CD8-positive, alpha-beta memory T cell (primary cell): Measurements from ENCODE around the gene RAI2. TPM values are rescaled to one million over a fixed set of nuclear protein-coding genes. Genes with fewer than 3 reads are reported as not detected.

Experiments
- CTCF ChIA-PET: fragments of 350-600 bp; sonication (Branson Sonifier 250); formaldehyde crosslinking; loops from one replicate; lab custom pipeline; 2021; ENCODE audit warnings: antibody characterized with exemption; lab: Charles Lee
- POLR2A ChIA-PET: fragments of 350-600 bp; sonication (Branson Sonifier 250); formaldehyde crosslinking; loops from one replicate; lab custom pipeline; 2021; ENCODE audit warnings: antibody characterized with exemption; lab: Charles Lee
- DNase-seq, 5 donors: peaks; one replicate each; pipeline versions ENCODE4 v3.0.0 to v3.0.0-alpha.2; 2020 to 2022; ENCODE audit warnings: mixed read lengths in 1 of 5
- H3K27ac ChIP-seq: one replicate; pipeline ENCODE4 v1.7.0; 2013; ENCODE audit warnings: low read depth, mild to moderate bottlenecking, low read length, moderate library complexity
- H3K27me3 ChIP-seq: 2 replicates; pipeline ENCODE4 v1.7.0; 2013; ENCODE audit warnings: low read length, mild to moderate bottlenecking; ENCODE audit not compliant: insufficient read depth, poor library complexity, severe bottlenecking
- H3K36me3 ChIP-seq: 2 replicates; pipeline ENCODE4 v1.7.0; 2013; ENCODE audit warnings: mild to moderate bottlenecking, low read length, moderate library complexity; ENCODE audit not compliant: insufficient read depth
- H3K4me1 ChIP-seq: 2 replicates; pipeline ENCODE4 v1.7.0; 2013; ENCODE audit warnings: mild to moderate bottlenecking, low read length, moderate library complexity; ENCODE audit not compliant: insufficient read depth
- H3K4me3 ChIP-seq: 2 replicates; pipeline ENCODE4 v1.7.0; 2013; ENCODE audit warnings: mild to moderate bottlenecking, low read length
- H3K9me3 ChIP-seq: 2 replicates; pipeline ENCODE4 v1.7.0; 2013; ENCODE audit warnings: mild to moderate bottlenecking, low read length
- H3K27ac Mint-ChIP-seq, 8 donors: one replicate each; pipeline ENCODE4 v1.8.0; 2020 to 2021; ENCODE audit warnings: mixed read lengths in 8 of 8, mild to moderate bottlenecking in 6 of 8, inconsistent platforms in 3 of 8, moderate library complexity in 3 of 8
- H3K27me3 Mint-ChIP-seq, 2 donors: one replicate each; pipeline ENCODE4 v1.8.0; 2020 to 2021; ENCODE audit warnings: mixed read lengths in 2 of 2, mild to moderate bottlenecking in 1 of 2, moderate library complexity in 1 of 2
- H3K36me3 Mint-ChIP-seq, 3 donors: one replicate each; pipeline ENCODE4 v1.8.0; 2020 to 2021; ENCODE audit warnings: mixed read lengths in 3 of 3, inconsistent platforms in 1 of 3, mild to moderate bottlenecking in 1 of 3
- H3K4me1 Mint-ChIP-seq, 3 donors: one replicate each; pipeline ENCODE4 v1.8.0; 2020 to 2021; ENCODE audit warnings: mixed read lengths in 3 of 3, inconsistent platforms in 1 of 3, mild to moderate bottlenecking in 1 of 3
- H3K4me3 Mint-ChIP-seq, 7 donors: one replicate each; pipeline ENCODE4 v1.8.0; 2020 to 2021; ENCODE audit warnings: mixed read lengths in 7 of 7, mild to moderate bottlenecking in 6 of 7, moderate library complexity in 4 of 7, inconsistent platforms in 2 of 7
- H3K9me3 Mint-ChIP-seq, 5 donors: one replicate each; pipeline ENCODE4 v1.8.0; 2020 to 2022; ENCODE audit warnings: mixed read lengths in 5 of 5, mild to moderate bottlenecking in 3 of 5, moderate library complexity in 2 of 5, inconsistent platforms in 1 of 5
- polyA plus RNA-seq: library from polyadenylated mRNA; unstranded; fragments of 300-500 nt; fragmentation: Illumina TruSeq; gene quantifications from one replicate; pipeline ENCODE4 v1.2.3, GENCODE V29; 2021
- total RNA-seq, 2 experiments: library from RNA; stranded (reverse); gene quantifications; one replicate each; pipeline ENCODE4 v1.2.3, GENCODE V29; 2021

RAI2 gene
- total and polyA plus RNA-seq, 3 experiments from 2014 or later = 0.32 to 0.64 (median 0.55) TPM

- no peaks in the 10 kb centered on the region for H3K9me3 ChIP-seq
- H3K4me1 ChIP-seq = peaks cover 4% of the 10 kb centered on the region
- CTCF ChIA-PET = no interaction called here
- POLR2A ChIA-PET = no interaction called here
- Mint-ChIP-seq H3K9me3 (peaks cover 0 to 3% (median 0%) of the 10 kb centered on the region in 5 donors), H3K27ac (no peak overlapping the region), H3K4me1 (peaks cover 2 to 9% (median 4%) of the 10 kb centered on the region in 3 donors), H3K4me3 (peak overlapping the region in 6 of 7 donors; percentile 15 to 64 (median 58)), H3K27me3 (peaks cover 39 to 49% of the 10 kb centered on the region in 2 donors), H3K36me3 (no peaks in the 10 kb centered on the region)
- H3K27me3 ChIP-seq = no peaks in the 10 kb centered on the region
- no peak overlapping the region for H3K27ac ChIP-seq
- peak in 1 of 5 donors; percentile 28 for DNase-seq
- H3K36me3 ChIP-seq = no peaks in the 10 kb centered on the region
- no peak overlapping the region for H3K4me3 ChIP-seq
Measured at GRCh38 chrX:17859609-17860178, 1.4 kb downstream of the RAI2 start.

- H3K4me3 Mint-ChIP-seq = no peak overlapping the region
- H3K4me1 ChIP-seq = no peaks in the 10 kb centered on the region
- H3K9me3 Mint-ChIP-seq = peaks cover 0 to 2% (median 0%) of the 10 kb centered on the region in 5 donors
- ChIA-PET POLR2A (no interaction called here), CTCF (no interaction called here)
- no peaks in the 10 kb centered on the region for H3K27me3 ChIP-seq
- H3K4me3 ChIP-seq = no peak overlapping the region
- H3K9me3 ChIP-seq = no peaks in the 10 kb centered on the region
- no peaks in the 10 kb centered on the region for H3K4me1 Mint-ChIP-seq
- DNase-seq = no peak
- H3K27ac ChIP-seq = no peak overlapping the region
- peaks cover 21 to 23% of the 10 kb centered on the region in 2 donors for H3K27me3 Mint-ChIP-seq
- no peaks in the 10 kb centered on the region for H3K36me3 ChIP-seq
- no peak overlapping the region for H3K27ac Mint-ChIP-seq
- no peaks in the 10 kb centered on the region for H3K36me3 Mint-ChIP-seq
Measured at GRCh38 chrX:17854531-17854930, 6.6 kb downstream of the RAI2 start.

- Histone ChIP-seq H3K4me3 (no peak overlapping the region), H3K27me3 (no peaks in the 10 kb centered on the region), H3K36me3 (no peaks in the 10 kb centered on the region), H3K4me1 (no peaks in the 10 kb centered on the region), H3K9me3 (no peaks in the 10 kb centered on the region), H3K27ac (no peak overlapping the region)
- H3K27ac Mint-ChIP-seq = no peak overlapping the region
- no peak for DNase-seq
- CTCF ChIA-PET = no interaction called here
- POLR2A ChIA-PET = no interaction called here
- H3K4me1 Mint-ChIP-seq = no peaks in the 10 kb centered on the region
- H3K27me3 Mint-ChIP-seq = peaks cover 16 to 19% of the 10 kb centered on the region in 2 donors
- no peak overlapping the region for H3K4me3 Mint-ChIP-seq
- H3K36me3 Mint-ChIP-seq = no peaks in the 10 kb centered on the region
- peaks cover 0 to 2% (median 0%) of the 10 kb centered on the region in 5 donors for H3K9me3 Mint-ChIP-seq
Measured at GRCh38 chrX:17854069-17854468, 7.0 kb downstream of the RAI2 start.

GRCh38 chrX:17851874-17852273, 9.2 kb downstream of the RAI2 start:
- Histone ChIP-seq H3K27ac (no peak overlapping the region), H3K27me3 (no peaks in the 10 kb centered on the region), H3K4me3 (no peak overlapping the region), H3K36me3 (no peaks in the 10 kb centered on the region), H3K9me3 (no peaks in the 10 kb centered on the region), H3K4me1 (no peaks in the 10 kb centered on the region)
- Mint-ChIP-seq H3K27ac (no peak overlapping the region), H3K27me3 (peaks cover 4 to 15% of the 10 kb centered on the region in 2 donors), H3K9me3 (peaks cover 0 to 4% (median 0%) of the 10 kb centered on the region in 5 donors), H3K4me3 (no peak overlapping the region), H3K36me3 (no peaks in the 10 kb centered on the region), H3K4me1 (no peaks in the 10 kb centered on the region)
- CTCF ChIA-PET = no interaction called here
- POLR2A ChIA-PET = no interaction called here
- no peak for DNase-seq

- Mint-ChIP-seq H3K9me3 (peaks cover 0 to 2% (median 0%) of the 10 kb centered on the region in 5 donors), H3K36me3 (no peaks in the 10 kb centered on the region), H3K27me3 (peaks cover 0 to 10% of the 10 kb centered on the region in 2 donors), H3K27ac (no peak overlapping the region), H3K4me1 (no peaks in the 10 kb centered on the region), H3K4me3 (no peak overlapping the region)
- Histone ChIP-seq H3K27ac (no peak overlapping the region), H3K36me3 (no peaks in the 10 kb centered on the region), H3K9me3 (no peaks in the 10 kb centered on the region), H3K27me3 (no peaks in the 10 kb centered on the region), H3K4me1 (no peaks in the 10 kb centered on the region), H3K4me3 (no peak overlapping the region)
- no peak for DNase-seq
- POLR2A ChIA-PET = no interaction called here
- CTCF ChIA-PET = no interaction called here
Measured at GRCh38 chrX:17848545-17849265, 12.4 kb downstream of the RAI2 start.

- no peaks in the 10 kb centered on the region for H3K4me1 Mint-ChIP-seq
- H3K27ac Mint-ChIP-seq = no peak overlapping the region
- Histone ChIP-seq H3K36me3 (no peaks in the 10 kb centered on the region), H3K27ac (no peak overlapping the region), H3K4me1 (no peaks in the 10 kb centered on the region), H3K27me3 (no peaks in the 10 kb centered on the region), H3K4me3 (no peak overlapping the region), H3K9me3 (no peaks in the 10 kb centered on the region)
- peaks cover 0 to 10% of the 10 kb centered on the region in 2 donors for H3K27me3 Mint-ChIP-seq
- H3K9me3 Mint-ChIP-seq = peaks cover 0 to 2% (median 0%) of the 10 kb centered on the region in 5 donors
- ChIA-PET CTCF (no interaction called here), POLR2A (no interaction called here)
- H3K4me3 Mint-ChIP-seq = no peak overlapping the region
- no peak for DNase-seq
- H3K36me3 Mint-ChIP-seq = no peaks in the 10 kb centered on the region
Measured at GRCh38 chrX:17846045-17846444, 15.1 kb downstream of the RAI2 start.

- Histone ChIP-seq H3K4me1 (no peaks in the 10 kb centered on the region), H3K9me3 (no peaks in the 10 kb centered on the region), H3K27ac (no peak overlapping the region), H3K4me3 (no peak overlapping the region), H3K27me3 (no peaks in the 10 kb centered on the region), H3K36me3 (no peaks in the 10 kb centered on the region)
- Mint-ChIP-seq H3K4me1 (no peaks in the 10 kb centered on the region), H3K4me3 (no peak overlapping the region), H3K27ac (no peak overlapping the region), H3K27me3 (peaks cover 0 to 8% of the 10 kb centered on the region in 2 donors), H3K9me3 (peaks cover 0 to 2% (median 0%) of the 10 kb centered on the region in 5 donors), H3K36me3 (no peaks in the 10 kb centered on the region)
- POLR2A ChIA-PET = no interaction called here
- no peak for DNase-seq
- CTCF ChIA-PET = no interaction called here
Measured at GRCh38 chrX:17844236-17844635, 16.9 kb downstream of the RAI2 start.

- Histone ChIP-seq H3K9me3 (no peaks in the 10 kb centered on the region), H3K27ac (no peak overlapping the region), H3K36me3 (no peaks in the 10 kb centered on the region), H3K4me3 (no peak overlapping the region), H3K4me1 (no peaks in the 10 kb centered on the region), H3K27me3 (no peaks in the 10 kb centered on the region)
- DNase-seq = no peak
- CTCF ChIA-PET = no interaction called here
- Mint-ChIP-seq H3K4me1 (no peaks in the 10 kb centered on the region), H3K27me3 (peaks cover 0 to 5% of the 10 kb centered on the region in 2 donors), H3K36me3 (no peaks in the 10 kb centered on the region), H3K9me3 (peaks cover 0 to 1% (median 0%) of the 10 kb centered on the region in 5 donors), H3K4me3 (no peak overlapping the region), H3K27ac (no peak overlapping the region)
- POLR2A ChIA-PET = no interaction called here
Measured at GRCh38 chrX:17842769-17843525, 18.2 kb downstream of the RAI2 start.
